Mucosa of descending colon (tissue), 3 donors: ENCODE measurements around the gene SIVA1. TPM values are rescaled to one million over a fixed set of nuclear protein-coding genes. Genes with fewer than 3 reads are reported as not detected.
"Not testable (repeated sequence)": the region's sequence is repeated elsewhere in the genome, so short reads cannot be mapped to it uniquely, and the experiment has no call there.

Experiments
- ATAC-seq: fragments of 200-7000 bp; cut with Tn5 transposase; one replicate; pipeline ENCODE4 v1.9.1; 2020; ENCODE audit warnings: mild to moderate bottlenecking, moderate library complexity
- DNase-seq, 3 donors: peaks; one replicate each; pipeline ENCODE4 v3.0.0-alpha.2; 2020
- H3K36me3 ChIP-seq: fragments of 200-600 bp; one replicate; pipeline ENCODE4 v1.8.0; 2021; ENCODE audit warnings: low read depth, mild to moderate bottlenecking
- H3K4me1 ChIP-seq: fragments of 200-600 bp; one replicate; pipeline ENCODE4 v1.8.0; 2021; ENCODE audit warnings: low read depth, mild to moderate bottlenecking
- H3K4me3 ChIP-seq: fragments of 200-600 bp; one replicate; pipeline ENCODE4 v1.8.0; 2021; ENCODE audit warnings: mild to moderate bottlenecking
- H3K9me3 ChIP-seq: fragments of 200-600 bp; one replicate; pipeline ENCODE4 v1.8.0; 2021; ENCODE audit warnings: mild to moderate bottlenecking
- CTCF ChIP-seq: fragments of 200-600 bp; IDR thresholded peaks from one replicate; pipeline ENCODE4 v1.8.0; 2022; ENCODE audit warnings: antibody characterized with exemption, mild to moderate bottlenecking
- intact Hi-C, 2 donors: fragments of 100-400 bp; cut with DNase I in 1 of 2; cut with micrococcal nuclease in 1 of 2; formaldehyde crosslinking; loops; one replicate each; pipeline versions ENCODE4 v1.11.0 to v1.11.1; 2022; cut with DNase I, micrococcal nuclease
- total RNA-seq, 3 donors: library from RNA; stranded (reverse); fragmentation: NEBNext Ultra II Directional in 2 of 3; extraction: Animal tissue kit (Norgen Biotek cat#: 25700) in 2 of 3; gene quantifications; one replicate each; pipeline versions ENCODE4 v1.2.1 to v1.2.4, GENCODE V29; 2021 to 2023
- donor health status: DM: no; HTN: no; CAD: no; lungs with moderate emphysema.
- donor health status: DM: no; HTN: no; CAD: no.
- donor health status: DM: no; HTN: yes; CAD: no.

Gene SIVA1
- total RNA-seq, 3 donors from 2014 or later, result 38.7 to 82.4 (median 60.4) TPM

- Histone ChIP-seq H3K36me3 (no peaks in the 10 kb centered on the region), H3K4me3 (no peak overlapping the region), H3K9me3 (no peaks in the 10 kb centered on the region), H3K4me1 (peaks cover 37% of the 10 kb centered on the region)
- no peak for TF ChIP-seq CTCF
- DNase-seq (peak in 1 of 3 donors; percentile 31), ATAC-seq (no peak)
- intact Hi-C loops, result no loop called here
These were observed 5.1 kb upstream of the SIVA1 start for GRCh38 chr14:104747876-104748275.

GRCh38 chr14:104749111-104749649 is 3.8 kb upstream of the SIVA1 start:
- ATAC-seq (peak; percentile 33), DNase-seq (peak; percentile 52 to 73 (median 68))
- H3K36me3 ChIP-seq, result no peaks in the 10 kb centered on the region
- H3K4me1 ChIP-seq, result peaks cover 43% of the 10 kb centered on the region
- H3K4me3 ChIP-seq, result no peak overlapping the region
- H3K9me3 ChIP-seq, result no peaks in the 10 kb centered on the region
- intact Hi-C loops, result no loop called here
- TF ChIP-seq CTCF, result no peak

- intact Hi-C loops, result no loop called here
- peaks cover 49% of the 10 kb centered on the region for H3K4me1 ChIP-seq
- TF ChIP-seq CTCF, result no peak
These were observed 2.7 kb upstream of the SIVA1 start for GRCh38 chr14:104750056-104750752.

GRCh38 chr14:104750753-104751057 is 2.2 kb upstream of the SIVA1 start:
- ATAC-seq, H3K9me3 ChIP-seq, H3K36me3 ChIP-seq, intact Hi-C loops, H3K4me3 ChIP-seq, DNase-seq: not testable (repeated sequence)
- H3K4me1 ChIP-seq, result peaks cover 49% of the 10 kb centered on the region

More at GRCh38 chr14:104750056-104750752, 2.7 kb upstream of the SIVA1 start:
- no peak for ATAC-seq
- no peak overlapping the region for H3K4me3 ChIP-seq
- peak in 1 of 3 donors; percentile 39 for DNase-seq
- no peaks in the 10 kb centered on the region for H3K9me3 ChIP-seq
- H3K36me3 ChIP-seq, result no peaks in the 10 kb centered on the region

GRCh38 chr14:104751539-104752422 is 1.2 kb upstream of the SIVA1 start:
- no peaks in the 10 kb centered on the region for H3K36me3 ChIP-seq
- intact Hi-C loops, result no loop called here
- DNase-seq, result peak in 1 of 3 donors; percentile 76
- no peaks in the 10 kb centered on the region for H3K9me3 ChIP-seq
- H3K4me1 ChIP-seq, result peaks cover 40% of the 10 kb centered on the region
- no peak for ATAC-seq
- no peak overlapping the region for H3K4me3 ChIP-seq
- no peak for TF ChIP-seq CTCF

- Histone ChIP-seq H3K36me3 (no peaks in the 10 kb centered on the region), H3K4me3 (no peak overlapping the region), H3K4me1 (peaks cover 35% of the 10 kb centered on the region), H3K9me3 (no peaks in the 10 kb centered on the region)
- DNase-seq (no peak), ATAC-seq (no peak)
- no peak for TF ChIP-seq CTCF
- intact Hi-C loops, result no loop called here
These were observed 568 bp upstream of the SIVA1 start for GRCh38 chr14:104752423-104752734.
